Endothelial cell of umbilical vein (primary cell): ENCODE measurements around the gene NAA40. TPM values are rescaled to one million over a fixed set of nuclear protein-coding genes. Genes with fewer than 3 reads are reported as not detected.

Source experiments
- BruUV-seq: library from RNA; stranded (reverse); fragments of 400-500 nt; replicated peaks from 2 replicates; lab custom pipeline; 2021; lab: Mats Ljungman, UMichigan
- CTCF ChIA-PET: fragments of 300-600, 350-600 bp; sonication (Branson Sonifier 250); formaldehyde crosslinking; loops from one replicate; lab custom pipeline; 2021; ENCODE audit warnings: antibody characterized with exemption, inconsistent platforms; lab: Charles Lee
- POLR2A ChIA-PET: fragments of 300-600, 350-600 bp; sonication (Branson Sonifier 250); formaldehyde crosslinking; loops from one replicate; lab custom pipeline; 2021; ENCODE audit warnings: antibody characterized with exemption, inconsistent platforms; lab: Charles Lee
- DNase-seq: peaks from one replicate; pipeline ENCODE4 v3.0.0-alpha.2; 2011; ENCODE audit warnings: low read depth, low spot score
- FAIRE-seq: peaks from 2 replicates; lab custom pipeline; 2011; peaks lifted over from hg19 to GRCh38; lab: Jason Lieb, UNC
- H2AFZ ChIP-seq: 2 replicates; pipeline ENCODE4 v1.6.0; 2012; ENCODE audit warnings: low read depth, low read length, control low read depth, inconsistent platforms
- H3K27ac ChIP-seq: 2 replicates; pipeline ENCODE4 v1.5.1; 2011; ENCODE audit warnings: low read depth, mild to moderate bottlenecking, control low read depth, low read length, moderate library complexity; ENCODE audit not compliant: insufficient read depth
- H3K27me3 ChIP-seq, 2 experiments: 2 replicates each; pipeline versions ENCODE4 v1.6.0 to v1.6.1; 2011; ENCODE audit warnings: low read length in 2 of 2, mixed read lengths in 1 of 2; ENCODE audit not compliant: control insufficient read depth in 2 of 2, insufficient read depth in 2 of 2
- H3K36me3 ChIP-seq, 2 experiments: 2 replicates in 1 of 2; 3 replicates in 1 of 2; pipeline ENCODE4 v1.5.1; 2011; ENCODE audit warnings: low read length in 2 of 2, mild to moderate bottlenecking in 1 of 2, moderate library complexity in 1 of 2; ENCODE audit not compliant: control insufficient read depth in 2 of 2, insufficient read depth in 2 of 2; ENCODE audit errors: extremely low read depth in 1 of 2
- H3K4me1 ChIP-seq: 3 replicates; pipeline ENCODE4 v1.5.1; 2011; ENCODE audit warnings: mild to moderate bottlenecking, low read length; ENCODE audit not compliant: control insufficient read depth, insufficient read depth; ENCODE audit errors: extremely low read depth
- H3K4me2 ChIP-seq: 2 replicates; pipeline ENCODE4 v1.6.1; 2011; ENCODE audit warnings: low read length, control low read depth, mixed read lengths; ENCODE audit not compliant: insufficient read depth
- H3K4me3 ChIP-seq, 3 experiments: fragments of 200-600 bp in 1 of 3; sonication (generic), shearing (Covaris generic) in 1 of 3; replicated peaks in 1 of 3; 2 replicates each; pipeline ENCODE4 v1.5.1; 2011 to 2016; ENCODE audit warnings: control low read depth in 3 of 3, low read length in 3 of 3, mild to moderate bottlenecking in 2 of 3, inconsistent platforms in 1 of 3, low read depth in 1 of 3, moderate library complexity in 1 of 3; ENCODE audit not compliant: insufficient read depth in 1 of 3
- H3K79me2 ChIP-seq: 2 replicates; pipeline ENCODE4 v1.6.0; 2012; ENCODE audit warnings: low read length, inconsistent platforms; ENCODE audit not compliant: control insufficient read depth, insufficient read depth
- H3K9ac ChIP-seq: replicated peaks from 2 replicates; pipeline ENCODE3; 2011; ENCODE audit warnings: low read length, control low read depth; ENCODE audit not compliant: insufficient read depth; ENCODE audit errors: extremely low read depth
- H3K9me1 ChIP-seq: replicated peaks from 3 replicates; pipeline ENCODE4 v1.6.0; 2011; ENCODE audit warnings: mild to moderate bottlenecking, low read length; ENCODE audit not compliant: control insufficient read depth, insufficient read depth; ENCODE audit errors: extremely low read depth
- H3K9me3 ChIP-seq: replicated peaks from 2 replicates; pipeline ENCODE4 v1.5.1; 2012; ENCODE audit warnings: low read length, inconsistent platforms; ENCODE audit not compliant: control insufficient read depth, insufficient read depth
- H4K20me1 ChIP-seq: replicated peaks from 2 replicates; pipeline ENCODE3; 2011; ENCODE audit warnings: mild to moderate bottlenecking, low read length; ENCODE audit not compliant: control insufficient read depth, insufficient read depth; ENCODE audit errors: extremely low read depth
- EZH2 ChIP-seq: IDR thresholded peaks from 2 replicates; pipeline ENCODE4 v1.6.1; 2012; ENCODE audit warnings: borderline replicate concordance, low read depth, mild to moderate bottlenecking, moderate library complexity, low read length, inconsistent platforms; ENCODE audit not compliant: severe bottlenecking
- FOS ChIP-seq: IDR thresholded peaks from 2 replicates; pipeline ENCODE4 v1.6.1; 2011; ENCODE audit warnings: mild to moderate bottlenecking, low read length, moderate library complexity, borderline replicate concordance; ENCODE audit not compliant: insufficient read depth
- GATA2 ChIP-seq: IDR thresholded peaks from 2 replicates; pipeline ENCODE4 v1.7.0; 2011; ENCODE audit warnings: low read depth, mild to moderate bottlenecking, moderate library complexity, mixed read lengths, low read length; ENCODE audit not compliant: insufficient read length, insufficient read depth
- JUN ChIP-seq: IDR thresholded peaks from 2 replicates; pipeline ENCODE4 v1.6.1; 2011; ENCODE audit warnings: borderline replicate concordance, low read depth; ENCODE audit not compliant: insufficient read length, insufficient read depth
- MYC ChIP-seq: IDR thresholded peaks from one replicate; pipeline ENCODE4 v1.6.1; 2011; ENCODE audit warnings: mild to moderate bottlenecking, low read depth, low read length
- POLR2A ChIP-seq: IDR thresholded peaks from 2 replicates; pipeline ENCODE4 v1.6.1; 2012; ENCODE audit warnings: low read depth, mild to moderate bottlenecking, control low read depth, low read length
- POLR2AphosphoS5 ChIP-seq: IDR thresholded peaks from 2 replicates; pipeline ENCODE4 v1.6.1; 2012; ENCODE audit warnings: low read depth, mild to moderate bottlenecking, control low read depth, low read length, moderate library complexity; ENCODE audit not compliant: insufficient read depth
- dilution Hi-C: fragments of 300-500 bp; cut with MboI; formaldehyde crosslinking; loops from one replicate; pipeline ENCODE4 v1.15.0; 2019; ENCODE audit warnings: low sequenced_read_pairs; ENCODE audit not compliant: extremely low pct_ligation_motif_present
- intact Hi-C: fragments of 100-400 bp; cut with micrococcal nuclease; formaldehyde crosslinking; loops from one replicate; pipeline ENCODE4 v1.10.0; 2022
- polyA plus RNA-seq, 4 experiments: library from polyadenylated mRNA; depleted of rRNA in 3 of 4; stranded (reverse) in 3 of 4; unstranded in 1 of 4; fragments of >200 nt; gene quantifications; 2 replicates each; pipeline versions ENCODE4 v1.2.1 to v1.2.3, GENCODE V29; 2011 to 2012; ENCODE audit warnings: missing spikeins in 1 of 4
- total RNA-seq: library from RNA; stranded (reverse); gene quantifications from 2 replicates; pipeline ENCODE4 v1.2.3, GENCODE V29; 2021
- TF ChIP-seq, protein P1 (sequence below), 2 donors: IDR thresholded peaks; 1 replicate in 1 of 2; 2 replicates in 1 of 2; pipeline ENCODE4 v1.5.1; 2011; ENCODE audit warnings: low read length in 2 of 2, mild to moderate bottlenecking in 2 of 2, moderate library complexity in 2 of 2, control low read depth in 1 of 2, inconsistent platforms in 1 of 2, low read depth in 1 of 2; ENCODE audit not compliant: insufficient read depth in 1 of 2; ENCODE audit errors: extremely low read depth in 1 of 2
- TF ChIP-seq, protein P2 (sequence below): IDR thresholded peaks from 2 replicates; pipeline ENCODE4 v1.6.1; 2011; ENCODE audit not compliant: insufficient read depth, insufficient read length

The NAA40 gene
- total and polyA plus RNA-seq, 2 donors (not counting 3 experiments of a cell fraction or from before 2014, with no cell fraction given), result 28.5 to 32.3 TPM

DNA sequence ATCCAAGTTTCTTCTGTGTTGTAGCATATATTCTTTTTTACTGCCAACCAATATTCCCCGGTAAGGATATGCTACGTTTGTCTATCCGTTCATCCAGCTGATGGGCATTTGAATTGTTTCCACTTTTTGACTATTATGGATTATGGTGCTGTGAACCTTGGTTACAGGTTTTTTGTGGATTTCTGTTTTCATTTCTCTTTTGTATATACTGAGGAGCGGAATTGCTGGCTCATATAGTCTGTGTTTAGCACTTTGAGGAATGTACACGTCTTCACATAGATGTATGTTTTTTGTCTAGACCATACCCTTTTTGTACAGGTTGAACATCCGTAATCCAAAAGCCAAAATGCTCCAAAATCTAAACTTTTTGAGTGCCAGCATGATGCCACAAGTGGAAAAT lies 45.4 kb upstream of the NAA40 start:
- intact Hi-C loops, result no loop called here
- no peak for FAIRE-seq
- Histone ChIP-seq H3K27ac (no peak overlapping the region), H3K9ac (no peak overlapping the region), H4K20me1 (no peaks in the 10 kb centered on the region), H3K4me3 (no peak overlapping the region), H2AFZ (no peak overlapping the region), H3K4me1 (peaks cover 5% of the 10 kb centered on the region), H3K36me3 (peaks cover 9 to 16% of the 10 kb centered on the region in 2 experiments), H3K9me3 (no peaks in the 10 kb centered on the region), H3K4me2 (no peak overlapping the region), H3K9me1 (no peaks in the 10 kb centered on the region), H3K79me2 (peaks cover 48% of the 10 kb centered on the region), H3K27me3 (no peaks in the 10 kb centered on the region)
- ChIA-PET POLR2A (interaction anchor here (0.6 kb wide), 1 partner anchor 10 kb away, joined by 4 read pairs; no protein-coding TSS in a partner anchor), CTCF (interaction anchor here (1.6 to 2.2 kb wide), 2 partner anchors 10 to 13 kb away, joined by 4 to 10 read pairs; no protein-coding TSS in a partner anchor)
- DNase-seq, result no peak
- dilution Hi-C loops, result no loop called here
- no TSS peak for BruUV-seq
- no peak for TF ChIP-seq EZH2
- no peak for TF ChIP-seq MYC
- no peak for TF ChIP-seq POLR2AphosphoS5
- TF ChIP-seq POLR2A, result no peak
- no peak for TF ChIP-seq FOS
- no peak for TF ChIP-seq JUN
- TF ChIP-seq GATA2, result no peak
- TF ChIP-seq, protein P1, sequence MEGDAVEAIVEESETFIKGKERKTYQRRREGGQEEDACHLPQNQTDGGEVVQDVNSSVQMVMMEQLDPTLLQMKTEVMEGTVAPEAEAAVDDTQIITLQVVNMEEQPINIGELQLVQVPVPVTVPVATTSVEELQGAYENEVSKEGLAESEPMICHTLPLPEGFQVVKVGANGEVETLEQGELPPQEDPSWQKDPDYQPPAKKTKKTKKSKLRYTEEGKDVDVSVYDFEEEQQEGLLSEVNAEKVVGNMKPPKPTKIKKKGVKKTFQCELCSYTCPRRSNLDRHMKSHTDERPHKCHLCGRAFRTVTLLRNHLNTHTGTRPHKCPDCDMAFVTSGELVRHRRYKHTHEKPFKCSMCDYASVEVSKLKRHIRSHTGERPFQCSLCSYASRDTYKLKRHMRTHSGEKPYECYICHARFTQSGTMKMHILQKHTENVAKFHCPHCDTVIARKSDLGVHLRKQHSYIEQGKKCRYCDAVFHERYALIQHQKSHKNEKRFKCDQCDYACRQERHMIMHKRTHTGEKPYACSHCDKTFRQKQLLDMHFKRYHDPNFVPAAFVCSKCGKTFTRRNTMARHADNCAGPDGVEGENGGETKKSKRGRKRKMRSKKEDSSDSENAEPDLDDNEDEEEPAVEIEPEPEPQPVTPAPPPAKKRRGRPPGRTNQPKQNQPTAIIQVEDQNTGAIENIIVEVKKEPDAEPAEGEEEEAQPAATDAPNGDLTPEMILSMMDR (IDR thresholded peaks at IDR 0.05; ENCODE audit: extremely low read depth in 1 of 2, insufficient read depth in 1 of 2, low read depth in 1 of 2, low read length in 2 of 2), result no peak
- TF ChIP-seq, protein P2, sequence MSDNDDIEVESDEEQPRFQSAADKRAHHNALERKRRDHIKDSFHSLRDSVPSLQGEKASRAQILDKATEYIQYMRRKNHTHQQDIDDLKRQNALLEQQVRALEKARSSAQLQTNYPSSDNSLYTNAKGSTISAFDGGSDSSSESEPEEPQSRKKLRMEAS, result no peak
